Measurements from ENCODE around the gene TSR1.

The TSR1 gene

GRCh38 chr17:2379489-2380225 lies 43.4 kb upstream of the TSR1 start:
- H4K20me1 ChIP-seq (ENCODE audit: low read depth, low read length): no peaks in the 10 kb centered on the region
- no peak overlapping the region for H3K4me3 ChIP-seq (ENCODE audit: insufficient read depth, low read length, poor library complexity, severe bottlenecking)
- H3K9me3 ChIP-seq (ENCODE audit: insufficient read depth, low read length): no peaks in the 10 kb centered on the region
- H3K9me2 ChIP-seq (replicated peaks; ENCODE audit: insufficient read depth, low read length): no peaks in the 10 kb centered on the region
- no peaks in the 10 kb centered on the region for H3F3A ChIP-seq (ENCODE audit: insufficient read depth)
- H3K27ac ChIP-seq (ENCODE audit: low read depth, low read length): no peak overlapping the region
- TF ChIP-seq EZH2phosphoT487 (conservative IDR thresholded peaks at IDR 0.05; ENCODE audit: low read length) (no peak), CTCF (IDR thresholded peaks at IDR 0.05; ENCODE audit: insufficient read depth, low read length, poor library complexity, severe bottlenecking) (no peak)
- H3K79me2 ChIP-seq (ENCODE audit: insufficient read depth, low read length): no peaks in the 10 kb centered on the region
- no peak overlapping the region for H2AFZ ChIP-seq (ENCODE audit: low read depth, low read length, severe bottlenecking)
- no peak overlapping the region for H3K9ac ChIP-seq (ENCODE audit: low read length)
- no peaks in the 10 kb centered on the region for H3K27me3 ChIP-seq (ENCODE audit: low read length)
- no peaks in the 10 kb centered on the region for H3K36me3 ChIP-seq (ENCODE audit: low read length)
- H3K4me2 ChIP-seq (ENCODE audit: low read depth, low read length, poor library complexity, severe bottlenecking): no peak overlapping the region

- Histone ChIP-seq H3F3A (ENCODE audit: insufficient read depth) (no peaks in the 10 kb centered on the region), H3K9me2 (replicated peaks; ENCODE audit: insufficient read depth, low read length) (no peaks in the 10 kb centered on the region), H3K36me3 (ENCODE audit: low read length) (no peaks in the 10 kb centered on the region), H3K4me3 (ENCODE audit: insufficient read depth, low read length, poor library complexity, severe bottlenecking) (no peak overlapping the region), H2AFZ (ENCODE audit: low read depth, low read length, severe bottlenecking) (no peak overlapping the region), H3K4me2 (ENCODE audit: low read depth, low read length, poor library complexity, severe bottlenecking) (no peak overlapping the region), H3K27me3 (ENCODE audit: low read length) (no peaks in the 10 kb centered on the region), H3K79me2 (ENCODE audit: insufficient read depth, low read length) (no peaks in the 10 kb centered on the region), H3K27ac (ENCODE audit: low read depth, low read length) (no peak overlapping the region), H3K9ac (ENCODE audit: low read length) (no peak overlapping the region), H4K20me1 (ENCODE audit: low read depth, low read length) (no peaks in the 10 kb centered on the region), H3K9me3 (ENCODE audit: insufficient read depth, low read length) (no peaks in the 10 kb centered on the region)
- TF ChIP-seq CTCF (IDR thresholded peaks at IDR 0.05; ENCODE audit: insufficient read depth, low read length, poor library complexity, severe bottlenecking): no peak
- no peak for TF ChIP-seq EZH2phosphoT487 (conservative IDR thresholded peaks at IDR 0.05; ENCODE audit: low read length)
Observed at GRCh38 chr17:2378905-2379304, 42.6 kb upstream of the TSR1 start.

GRCh38 chr17:2377659-2378058 lies 41.4 kb upstream of the TSR1 start:
- Histone ChIP-seq H3K79me2 (ENCODE audit: insufficient read depth, low read length) (no peaks in the 10 kb centered on the region), H2AFZ (ENCODE audit: low read depth, low read length, severe bottlenecking) (no peak overlapping the region), H4K20me1 (ENCODE audit: low read depth, low read length) (no peaks in the 10 kb centered on the region), H3K27ac (ENCODE audit: low read depth, low read length) (no peak overlapping the region), H3K27me3 (ENCODE audit: low read length) (no peaks in the 10 kb centered on the region), H3K4me2 (ENCODE audit: low read depth, low read length, poor library complexity, severe bottlenecking) (no peak overlapping the region), H3K4me3 (ENCODE audit: insufficient read depth, low read length, poor library complexity, severe bottlenecking) (no peak overlapping the region), H3K9me2 (replicated peaks; ENCODE audit: insufficient read depth, low read length) (no peaks in the 10 kb centered on the region), H3K9me3 (ENCODE audit: insufficient read depth, low read length) (no peaks in the 10 kb centered on the region), H3K9ac (ENCODE audit: low read length) (no peak overlapping the region), H3F3A (ENCODE audit: insufficient read depth) (no peaks in the 10 kb centered on the region), H3K36me3 (ENCODE audit: low read length) (no peaks in the 10 kb centered on the region)
- no peak for TF ChIP-seq EZH2phosphoT487 (conservative IDR thresholded peaks at IDR 0.05; ENCODE audit: low read length)
- TF ChIP-seq CTCF (IDR thresholded peaks at IDR 0.05; ENCODE audit: insufficient read depth, low read length, poor library complexity, severe bottlenecking): no peak

All from SU-DHL-6 (cell line).